Parietal lobe (tissue), 1 donor: ENCODE measurements around the gene HENMT1. TPM values are rescaled to one million over a fixed set of nuclear protein-coding genes. Genes with fewer than 3 reads are reported as not detected.

Source experiments
- total RNA-seq: library from RNA; depleted of rRNA; stranded (reverse); fragments of >200 nt; gene quantifications from one replicate; pipeline ENCODE4 v1.2.3, GENCODE V29; 2014

Gene HENMT1
- total RNA-seq = 17.5 TPM

DNA sequence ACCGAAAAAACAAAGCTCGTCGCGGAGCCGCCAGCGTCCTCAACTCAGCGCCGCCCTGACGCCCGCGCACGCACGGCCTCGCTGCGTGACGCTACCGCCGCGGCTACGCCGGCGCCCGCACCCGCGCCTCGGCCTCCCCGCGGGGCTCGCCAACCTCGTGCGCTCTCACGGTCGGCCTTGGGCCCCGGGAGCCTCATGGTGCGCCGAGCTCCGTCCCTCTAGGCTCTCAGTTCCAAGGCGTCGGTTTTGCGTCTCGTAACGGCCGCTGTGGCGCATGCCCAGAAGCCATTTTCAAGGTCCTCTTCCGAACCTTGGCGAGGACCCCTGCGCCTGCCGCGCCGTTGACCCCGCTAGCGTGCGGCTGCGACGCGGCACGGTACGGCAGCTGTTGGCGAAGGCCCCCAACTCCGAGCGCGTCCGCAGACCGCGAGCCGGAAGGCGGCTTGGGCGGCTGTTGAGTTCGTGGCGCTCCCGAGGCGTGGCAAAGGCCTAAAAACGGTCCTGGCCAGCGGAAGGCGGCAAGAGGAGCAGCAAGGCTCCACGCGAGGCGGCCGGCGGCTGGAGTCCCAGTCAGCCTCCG lies at the start of gene HENMT1:
TSS of gene HENMT1 (minus strand) at position 64 of the 580 bp plus-strand sequence. CDS start 1,209 bp downstream, outside the sequence.

DNA sequence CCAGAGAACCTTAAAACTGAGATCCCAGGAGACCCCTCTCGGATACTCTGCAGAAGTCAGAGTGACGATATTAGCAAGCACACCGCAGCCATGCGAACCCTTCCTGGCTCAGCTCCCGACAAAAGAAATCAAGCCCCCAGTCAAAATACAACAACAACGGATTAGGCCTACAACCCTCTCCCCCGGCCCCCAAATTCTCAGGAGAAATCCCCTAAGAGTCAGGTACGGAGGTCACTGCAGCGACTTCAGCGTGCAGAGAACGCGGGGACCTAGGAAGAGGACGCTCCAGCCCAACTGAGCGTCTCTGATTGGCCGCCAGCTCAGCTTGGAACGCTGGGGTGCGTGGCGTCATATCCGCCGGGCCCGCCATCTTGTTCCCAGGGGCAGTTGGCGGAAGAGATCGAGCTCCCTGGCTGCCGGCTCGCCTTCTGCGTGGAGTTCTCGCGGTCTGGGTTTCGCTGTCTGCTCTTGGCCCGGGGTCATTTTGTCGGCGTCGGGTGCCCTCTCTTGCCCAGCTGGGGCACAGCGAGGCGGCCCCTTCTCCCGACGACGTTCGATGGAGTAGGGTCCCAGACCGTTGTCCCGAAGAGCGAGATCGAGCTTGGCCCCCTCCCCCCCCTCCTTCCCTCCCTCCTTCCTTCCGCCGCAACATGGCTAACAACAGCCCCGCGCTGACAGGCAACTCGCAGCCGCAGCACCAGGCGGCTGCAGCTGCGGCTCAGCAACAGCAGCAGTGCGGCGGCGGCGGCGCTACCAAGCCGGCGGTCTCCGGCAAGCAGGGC lies 31.2 kb upstream of the HENMT1 start, which contains the start of gene PRPF38B:
TSS of gene PRPF38B (plus strand) at position 369 of the 782 bp plus-strand sequence. CDS start at position 651, 282 bp downstream.

Other genes with a start within 250 kb of the HENMT1 start
- not detected for gene NBPF6, start 210.8 kb downstream of the HENMT1 start, total RNA-seq
- 41.0 TPM for gene EEIG2, start 101.0 kb downstream of the HENMT1 start, total RNA-seq
- gene PRPF38B, start 31.2 kb upstream of the HENMT1 start, total RNA-seq = 23.5 TPM
- not detected for gene FNDC7, start 51.8 kb upstream of the HENMT1 start, total RNA-seq
- gene STXBP3, start 85.6 kb upstream of the HENMT1 start, total RNA-seq = 40.7 TPM
- gene AKNAD1, start 196.0 kb upstream of the HENMT1 start, total RNA-seq = 5.6 TPM
- gene GPSM2, start 215.9 kb upstream of the HENMT1 start, total RNA-seq = 39.1 TPM